ENCODE results near the gene VDAC1. TPM values are rescaled to one million over a fixed set of nuclear protein-coding genes. Genes with fewer than 3 reads are reported as not detected.
"Not testable (repeated sequence)": the region's sequence is repeated elsewhere in the genome, so short reads cannot be mapped to it uniquely, and the experiment has no call there.

VDAC1 gene
- total RNA-seq, 1 experiment from 2014 or later, result 317 TPM

DNA sequence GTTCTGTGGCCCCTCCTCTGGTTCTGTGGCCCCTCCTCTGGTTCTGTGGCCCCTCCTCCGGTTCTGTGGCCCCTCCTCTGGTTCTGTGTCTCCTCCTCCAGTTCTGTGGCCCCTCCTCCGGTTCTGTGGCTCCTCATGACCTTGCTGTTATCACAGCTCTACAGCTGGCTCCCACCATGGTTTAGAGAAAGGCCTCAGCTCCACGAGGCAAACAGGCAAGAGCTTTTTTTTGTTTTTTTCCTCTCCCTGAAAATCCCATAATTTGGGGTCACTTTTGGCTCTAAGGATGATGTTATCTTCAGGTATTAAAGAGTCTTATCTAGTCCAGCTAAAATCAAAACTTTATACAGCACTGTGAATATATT lies 68.1 kb downstream of the VDAC1 start:
- Histone ChIP-seq H3K4me3 (ENCODE audit: low read depth, low read length) (no peak overlapping the region), H3K36me3 (ENCODE audit: control insufficient read depth, insufficient read depth, low read length) (no peaks in the 10 kb centered on the region), H3K9me3 (no peaks in the 10 kb centered on the region), H3K4me1 (peaks cover 22% of the 10 kb centered on the region), H3K27me3 (replicated peaks; ENCODE audit: control insufficient read depth, insufficient read depth, low read length) (no peaks in the 10 kb centered on the region)
- H3K4me1 Mint-ChIP-seq (ENCODE audit: low read depth, unreplicated experiment), result peaks cover 7% of the 10 kb centered on the region
- H3K4me3 Mint-ChIP-seq (ENCODE audit: unreplicated experiment), result no peak overlapping the region
- intact Hi-C loops (cut with micrococcal nuclease; ENCODE audit: unreplicated experiment), result no loop called here
- H3K27me3 Mint-ChIP-seq (ENCODE audit: insufficient read depth, unreplicated experiment), result no peaks in the 10 kb centered on the region
- TF ChIP-seq, protein P1, sequence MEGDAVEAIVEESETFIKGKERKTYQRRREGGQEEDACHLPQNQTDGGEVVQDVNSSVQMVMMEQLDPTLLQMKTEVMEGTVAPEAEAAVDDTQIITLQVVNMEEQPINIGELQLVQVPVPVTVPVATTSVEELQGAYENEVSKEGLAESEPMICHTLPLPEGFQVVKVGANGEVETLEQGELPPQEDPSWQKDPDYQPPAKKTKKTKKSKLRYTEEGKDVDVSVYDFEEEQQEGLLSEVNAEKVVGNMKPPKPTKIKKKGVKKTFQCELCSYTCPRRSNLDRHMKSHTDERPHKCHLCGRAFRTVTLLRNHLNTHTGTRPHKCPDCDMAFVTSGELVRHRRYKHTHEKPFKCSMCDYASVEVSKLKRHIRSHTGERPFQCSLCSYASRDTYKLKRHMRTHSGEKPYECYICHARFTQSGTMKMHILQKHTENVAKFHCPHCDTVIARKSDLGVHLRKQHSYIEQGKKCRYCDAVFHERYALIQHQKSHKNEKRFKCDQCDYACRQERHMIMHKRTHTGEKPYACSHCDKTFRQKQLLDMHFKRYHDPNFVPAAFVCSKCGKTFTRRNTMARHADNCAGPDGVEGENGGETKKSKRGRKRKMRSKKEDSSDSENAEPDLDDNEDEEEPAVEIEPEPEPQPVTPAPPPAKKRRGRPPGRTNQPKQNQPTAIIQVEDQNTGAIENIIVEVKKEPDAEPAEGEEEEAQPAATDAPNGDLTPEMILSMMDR (IDR thresholded peaks at IDR 0.05; ENCODE audit: insufficient read depth in 1 of 2, low read depth in 1 of 2, low read length in 1 of 2, severe bottlenecking in 1 of 2, unreplicated experiment in 1 of 2), result no peak
- no peaks in the 10 kb centered on the region for H3K36me3 Mint-ChIP-seq (ENCODE audit: insufficient read depth, unreplicated experiment)
- DNase-seq, result no peak
- ChIA-PET POLR2A (no interaction called here), CTCF (no interaction called here)
- no TSS peak for BruUV-seq (replicated peaks)
- peaks cover 17% of the 10 kb centered on the region for H3K9me3 Mint-ChIP-seq (ENCODE audit: unreplicated experiment)
- no peak overlapping the region for H3K27ac Mint-ChIP-seq (ENCODE audit: unreplicated experiment)

DNA sequence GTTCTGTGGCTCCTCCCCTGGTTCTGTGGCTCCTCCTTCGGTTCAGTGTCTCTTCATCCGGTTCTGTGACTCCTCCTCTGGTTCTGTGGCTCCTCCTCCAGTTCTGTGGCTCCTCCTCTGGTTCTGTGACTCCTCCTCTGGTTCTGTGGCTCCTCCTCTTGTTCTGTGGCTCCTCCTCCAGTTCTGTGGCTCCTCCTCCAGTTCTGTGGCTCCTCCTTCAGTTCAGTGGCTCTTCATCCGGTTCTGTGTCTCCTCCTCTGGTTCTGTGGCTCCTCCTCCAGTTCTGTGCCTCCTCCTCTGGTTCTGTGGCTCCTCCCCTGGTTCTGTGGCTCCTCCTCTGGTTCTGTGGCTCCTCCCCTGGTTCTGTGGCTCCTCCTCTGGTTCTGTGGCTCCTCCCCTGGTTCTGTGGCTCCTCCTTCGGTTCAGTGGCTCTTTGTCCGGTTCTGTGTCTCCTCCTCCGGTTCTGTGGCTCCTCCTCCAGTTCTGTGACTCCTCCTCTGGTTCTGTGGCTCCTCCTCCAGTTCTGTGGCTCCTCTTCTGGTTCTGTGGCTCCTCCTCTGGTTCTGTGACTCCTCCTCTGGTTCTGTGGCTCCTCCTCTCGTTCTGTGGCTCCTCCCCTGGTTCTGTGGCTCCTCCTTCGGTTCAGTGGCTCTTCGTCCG lies 68.7 kb downstream of the VDAC1 start:
- intact Hi-C loops (cut with micrococcal nuclease; ENCODE audit: unreplicated experiment); H3K9me3 ChIP-seq; H3K4me3 Mint-ChIP-seq (ENCODE audit: unreplicated experiment); H3K27ac Mint-ChIP-seq (ENCODE audit: unreplicated experiment); H3K27me3 ChIP-seq (replicated peaks; ENCODE audit: control insufficient read depth, insufficient read depth, low read length); H3K36me3 Mint-ChIP-seq (ENCODE audit: insufficient read depth, unreplicated experiment); H3K36me3 ChIP-seq (ENCODE audit: control insufficient read depth, insufficient read depth, low read length); H3K27me3 Mint-ChIP-seq (ENCODE audit: insufficient read depth, unreplicated experiment); POLR2A ChIA-PET; CTCF ChIA-PET; H3K4me1 Mint-ChIP-seq (ENCODE audit: low read depth, unreplicated experiment); H3K4me3 ChIP-seq (ENCODE audit: low read depth, low read length); DNase-seq; BruUV-seq (replicated peaks): not testable (repeated sequence)
- H3K9me3 Mint-ChIP-seq (ENCODE audit: unreplicated experiment), result peaks cover 17% of the 10 kb centered on the region
- peaks cover 22% of the 10 kb centered on the region for H3K4me1 ChIP-seq

DNA sequence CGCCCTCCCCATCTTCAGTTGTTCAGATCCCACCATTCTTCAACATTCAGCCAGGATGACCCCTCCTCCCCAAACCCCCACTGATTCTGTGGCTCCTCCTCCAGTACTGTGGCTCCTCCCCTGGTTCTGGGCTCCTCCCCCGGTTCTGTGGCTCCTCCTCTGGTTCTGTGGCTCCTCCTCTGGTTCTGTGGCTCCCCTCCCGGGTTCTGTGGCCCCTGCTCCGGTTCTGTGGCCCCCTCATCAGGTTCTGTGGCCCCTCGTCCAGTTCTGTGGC lies 69.2 kb downstream of the VDAC1 start:
- DNase-seq, result no peak
- intact Hi-C loops (cut with micrococcal nuclease; ENCODE audit: unreplicated experiment), result no loop called here
- Histone ChIP-seq H3K4me1 (peaks cover 22% of the 10 kb centered on the region), H3K9me3 (no peaks in the 10 kb centered on the region), H3K27me3 (replicated peaks; ENCODE audit: control insufficient read depth, insufficient read depth, low read length) (no peaks in the 10 kb centered on the region), H3K36me3 (ENCODE audit: control insufficient read depth, insufficient read depth, low read length) (no peaks in the 10 kb centered on the region), H3K4me3 (ENCODE audit: low read depth, low read length) (no peak overlapping the region)
- ChIA-PET POLR2A (no interaction called here), CTCF (no interaction called here)
- H3K9me3 Mint-ChIP-seq (ENCODE audit: unreplicated experiment), result peaks cover 17% of the 10 kb centered on the region
- peaks cover 7% of the 10 kb centered on the region for H3K4me1 Mint-ChIP-seq (ENCODE audit: low read depth, unreplicated experiment)
- no TSS peak for BruUV-seq (replicated peaks)
- H3K27ac Mint-ChIP-seq (ENCODE audit: unreplicated experiment), result no peak overlapping the region
- H3K27me3 Mint-ChIP-seq (ENCODE audit: insufficient read depth, unreplicated experiment), result no peaks in the 10 kb centered on the region
- no peak overlapping the region for H3K4me3 Mint-ChIP-seq (ENCODE audit: unreplicated experiment)
- TF ChIP-seq, protein P1 (IDR thresholded peaks at IDR 0.05; ENCODE audit: insufficient read depth in 1 of 2, low read depth in 1 of 2, low read length in 1 of 2, severe bottlenecking in 1 of 2, unreplicated experiment in 1 of 2), result no peak
- no peaks in the 10 kb centered on the region for H3K36me3 Mint-ChIP-seq (ENCODE audit: insufficient read depth, unreplicated experiment)

Measured in Caco-2 (cell line).